Measurements from ENCODE around the gene ULBP1. TPM values are rescaled to one million over a fixed set of nuclear protein-coding genes. Genes with fewer than 3 reads are reported as not detected.
"Not testable (repeated sequence)": the region's sequence is repeated elsewhere in the genome, so short reads cannot be mapped to it uniquely, and the experiment has no call there.

Gene ULBP1
- total RNA-seq, 2 experiments from 2014 or later, result 2.1 to 2.3 TPM

GRCh38 chr6:149936743-149937142, 27.0 kb upstream of the ULBP1 start:
- Mint-ChIP-seq H3K4me3 (no peak overlapping the region), H3K27me3 (peaks cover 90% of the 10 kb centered on the region), H3K36me3 (ENCODE audit: low read depth) (peaks cover 3% of the 10 kb centered on the region), H3K27ac (no peak overlapping the region), H3K4me1 (peaks cover 47% of the 10 kb centered on the region), H3K9me3 (no peaks in the 10 kb centered on the region)
- ChIA-PET CTCF (interaction anchor here (2.2 kb wide), 1 partner anchor 80 kb away, joined by 21 read pairs; no protein-coding TSS in a partner anchor), POLR2A (no interaction called here)
- DNase-seq, result no peak

- H3K36me3 Mint-ChIP-seq (ENCODE audit: low read depth); CTCF ChIA-PET; H3K27ac Mint-ChIP-seq; DNase-seq; H3K9me3 Mint-ChIP-seq: not testable (repeated sequence)
- H3K4me1 Mint-ChIP-seq, result peaks cover 54% of the 10 kb centered on the region
- POLR2A ChIA-PET, result interaction anchor here (1.3 kb wide), 1 partner anchor 67 kb away, joined by 3 read pairs; no protein-coding TSS in a partner anchor
- peak overlapping the region; percentile 63 for H3K4me3 Mint-ChIP-seq
- H3K27me3 Mint-ChIP-seq, result peaks cover 91% of the 10 kb centered on the region
Observed at GRCh38 chr6:149938013-149938570, 25.7 kb upstream of the ULBP1 start.

GRCh38 chr6:149938571-149939355, 25.0 kb upstream of the ULBP1 start:
- peaks cover 54% of the 10 kb centered on the region for H3K4me1 Mint-ChIP-seq
- DNase-seq, result peak; percentile 52
- peak overlapping the region; percentile 63 for H3K4me3 Mint-ChIP-seq
- no peaks in the 10 kb centered on the region for H3K9me3 Mint-ChIP-seq
- ChIA-PET POLR2A (interaction anchor here (1.3 kb wide), 1 partner anchor 66 kb away, joined by 3 read pairs; no protein-coding TSS in a partner anchor), CTCF (no interaction called here)
- peaks cover 3% of the 10 kb centered on the region for H3K36me3 Mint-ChIP-seq (ENCODE audit: low read depth)
- peaks cover 90% of the 10 kb centered on the region for H3K27me3 Mint-ChIP-seq
- no peak overlapping the region for H3K27ac Mint-ChIP-seq

GRCh38 chr6:149939356-149939648, 24.4 kb upstream of the ULBP1 start:
- peaks cover 52% of the 10 kb centered on the region for H3K4me1 Mint-ChIP-seq
- H3K4me3 Mint-ChIP-seq, result peak overlapping the region; percentile 63
- H3K27me3 Mint-ChIP-seq, result peaks cover 90% of the 10 kb centered on the region
- H3K27ac Mint-ChIP-seq, result no peak overlapping the region
- CTCF ChIA-PET, result no interaction called here
- no peaks in the 10 kb centered on the region for H3K9me3 Mint-ChIP-seq
- POLR2A ChIA-PET, result interaction anchor here (1.3 kb wide), 1 partner anchor 65 kb away, joined by 3 read pairs; no protein-coding TSS in a partner anchor
- DNase-seq, result no peak
- peaks cover 3% of the 10 kb centered on the region for H3K36me3 Mint-ChIP-seq (ENCODE audit: low read depth)

GRCh38 chr6:149939909-149940671, 23.7 kb upstream of the ULBP1 start:
- Mint-ChIP-seq H3K36me3 (ENCODE audit: low read depth) (peaks cover 3% of the 10 kb centered on the region), H3K27ac (no peak overlapping the region), H3K9me3 (no peaks in the 10 kb centered on the region), H3K27me3 (peaks cover 84% of the 10 kb centered on the region), H3K4me3 (peak overlapping the region; percentile 53), H3K4me1 (peaks cover 45% of the 10 kb centered on the region)
- no peak for DNase-seq
- ChIA-PET POLR2A (interaction anchor here (1.1 kb wide), 1 partner anchor 222 kb away, joined by 3 read pairs; the partner anchor contains the start of gene LATS1), CTCF (interaction anchor here (1.0 kb wide), 1 partner anchor 77 kb away, joined by 4 read pairs; no protein-coding TSS in a partner anchor)

GRCh38 chr6:149940672-149940982, 23.1 kb upstream of the ULBP1 start:
- Mint-ChIP-seq H3K4me1 (peaks cover 42% of the 10 kb centered on the region), H3K4me3 (peak overlapping the region; percentile 53), H3K27me3 (peaks cover 81% of the 10 kb centered on the region), H3K9me3 (no peaks in the 10 kb centered on the region), H3K27ac (no peak overlapping the region), H3K36me3 (ENCODE audit: low read depth) (peaks cover 3% of the 10 kb centered on the region)
- ChIA-PET CTCF (interaction anchor here (1.0 kb wide), 1 partner anchor 76 kb away, joined by 4 read pairs; no protein-coding TSS in a partner anchor), POLR2A (interaction anchor here (1.1 kb wide), 1 partner anchor 223 kb away, joined by 3 read pairs; the partner anchor contains the start of gene LATS1)
- no peak for DNase-seq

- ChIA-PET CTCF (interaction anchor here (1.0 kb wide), 1 partner anchor 75 kb away, joined by 4 read pairs; no protein-coding TSS in a partner anchor), POLR2A (no interaction called here)
- Mint-ChIP-seq H3K36me3 (ENCODE audit: low read depth) (peaks cover 3% of the 10 kb centered on the region), H3K4me3 (peak within 1 kb of the TSS; percentile 92), H3K4me1 (peaks cover 42% of the 10 kb centered on the region), H3K27ac (peak within 1 kb of the TSS; percentile 61), H3K9me3 (no peaks in the 10 kb centered on the region), H3K27me3 (peaks cover 75% of the 10 kb centered on the region)
- DNase-seq, result peak; percentile 90
Observed at GRCh38 chr6:149941583-149942460, 21.9 kb upstream of the ULBP1 start, which contains the start of gene ULBP2. Gene ULBP2, plus strand, starts transcription at chr6:149942014. Its CDS starts 59 bp downstream, at chr6:149942073.

- no peak overlapping the region for H3K27ac Mint-ChIP-seq
- peaks cover 42% of the 10 kb centered on the region for H3K4me1 Mint-ChIP-seq
- H3K36me3 Mint-ChIP-seq (ENCODE audit: low read depth), result peaks cover 3% of the 10 kb centered on the region
- POLR2A ChIA-PET, result interaction anchor here (0.8 kb wide), 1 partner anchor 95 kb away, joined by 3 read pairs; no protein-coding TSS in a partner anchor
- H3K9me3 Mint-ChIP-seq, result no peaks in the 10 kb centered on the region
- CTCF ChIA-PET, result no interaction called here
- H3K4me3 Mint-ChIP-seq, result peak overlapping the region; percentile 92
- DNase-seq, result no peak
- H3K27me3 Mint-ChIP-seq, result peaks cover 69% of the 10 kb centered on the region
Observed at GRCh38 chr6:149942461-149942829, 21.3 kb upstream of the ULBP1 start.

- H3K27me3 Mint-ChIP-seq, result peaks cover 67% of the 10 kb centered on the region
- H3K9me3 Mint-ChIP-seq; CTCF ChIA-PET; POLR2A ChIA-PET; H3K36me3 Mint-ChIP-seq (ENCODE audit: low read depth); DNase-seq; H3K27ac Mint-ChIP-seq: not testable (repeated sequence)
- peak overlapping the region; percentile 39 for H3K4me3 Mint-ChIP-seq
- peaks cover 39% of the 10 kb centered on the region for H3K4me1 Mint-ChIP-seq
Observed at GRCh38 chr6:149943321-149943720, 20.4 kb upstream of the ULBP1 start.

- DNase-seq; POLR2A ChIA-PET; CTCF ChIA-PET; H3K9me3 Mint-ChIP-seq; H3K27ac Mint-ChIP-seq; H3K4me3 Mint-ChIP-seq; H3K36me3 Mint-ChIP-seq (ENCODE audit: low read depth): not testable (repeated sequence)
- Mint-ChIP-seq H3K4me1 (peaks cover 21% of the 10 kb centered on the region), H3K27me3 (peaks cover 64% of the 10 kb centered on the region)
Observed at GRCh38 chr6:149945276-149945675, 18.5 kb upstream of the ULBP1 start.

GRCh38 chr6:149946631-149947030, 17.1 kb upstream of the ULBP1 start:
- H3K4me1 Mint-ChIP-seq; H3K9me3 Mint-ChIP-seq; DNase-seq; CTCF ChIA-PET; POLR2A ChIA-PET; H3K36me3 Mint-ChIP-seq (ENCODE audit: low read depth); H3K4me3 Mint-ChIP-seq; H3K27ac Mint-ChIP-seq: not testable (repeated sequence)
- peaks cover 66% of the 10 kb centered on the region for H3K27me3 Mint-ChIP-seq

- H3K4me3 Mint-ChIP-seq; POLR2A ChIA-PET; H3K36me3 Mint-ChIP-seq (ENCODE audit: low read depth); H3K27ac Mint-ChIP-seq; DNase-seq; H3K4me1 Mint-ChIP-seq; H3K9me3 Mint-ChIP-seq; CTCF ChIA-PET: not testable (repeated sequence)
- peaks cover 69% of the 10 kb centered on the region for H3K27me3 Mint-ChIP-seq
Observed at GRCh38 chr6:149947533-149947932, 16.2 kb upstream of the ULBP1 start.
